ENCODE data around the gene ZNF440. TPM values are rescaled to one million over a fixed set of nuclear protein-coding genes. Genes with fewer than 3 reads are reported as not detected.
"Not testable (repeated sequence)": the region's sequence is repeated elsewhere in the genome, so short reads cannot be mapped to it uniquely, and the experiment has no call there.

The ZNF440 gene
- total and polyA plus RNA-seq, 2 donors (not counting 1 experiment from before 2014, with no cell fraction given) = 4.6 to 11.1 TPM

DNA sequence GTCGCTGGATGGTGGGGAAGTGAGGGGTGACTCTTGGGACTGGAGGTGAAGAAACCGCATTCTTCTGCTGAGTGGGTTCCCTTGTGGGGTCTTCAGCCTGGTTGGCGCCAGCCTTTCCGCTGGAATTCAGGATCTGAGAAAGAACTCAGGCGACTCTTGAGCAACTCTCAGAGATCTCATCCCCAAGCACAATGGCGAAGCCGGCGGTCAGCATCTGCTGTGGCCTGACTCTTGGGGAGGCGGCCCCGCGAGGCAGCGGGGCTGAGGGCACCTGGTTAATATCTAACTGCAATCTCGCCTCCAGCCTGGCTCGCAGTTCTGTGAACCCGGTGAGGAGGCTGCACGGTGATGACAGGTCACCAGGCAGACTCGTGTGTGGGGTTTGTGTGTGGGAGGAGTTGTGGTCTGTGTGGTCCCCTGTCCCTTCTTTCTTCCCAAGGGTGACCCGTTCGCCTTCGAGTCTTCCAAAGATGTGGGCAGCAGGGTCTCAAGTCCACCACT, 46.4 kb upstream of the ZNF440 start:
- Histone ChIP-seq H3K4me1 (ENCODE audit: control insufficient read depth, extremely low read depth, insufficient read depth, low read length) (peaks cover 4% of the 10 kb centered on the region), H3K9ac (ENCODE audit: insufficient read depth, low read length) (peak overlapping the region; percentile 97), H3K79me2 (ENCODE audit: control insufficient read depth, insufficient read depth, low read length) (peaks cover 20% of the 10 kb centered on the region), H3K27ac (ENCODE audit: insufficient read depth, low read length) (peak overlapping the region; percentile 94), H3K4me3 (replicated peaks in 1 of 4; ENCODE audit: control extremely low read depth in 1 of 4, insufficient read depth in 1 of 4, low read depth in 3 of 4, low read length in 4 of 4) (peak overlapping the region; percentile 66 to 92 (median 88)), H2AFZ (ENCODE audit: low read length) (peak overlapping the region; percentile 95), H3K27me3 (ENCODE audit: control insufficient read depth, insufficient read depth, low read length) (no peaks in the 10 kb centered on the region), H4K20me1 (ENCODE audit: control insufficient read depth, extremely low read depth, insufficient read depth, low read length) (no peaks in the 10 kb centered on the region), H3K36me3 (ENCODE audit: control insufficient read depth, insufficient read depth, low read length) (no peaks in the 10 kb centered on the region), H3K9me3 (ENCODE audit: control insufficient read depth, insufficient read depth, low read depth, low read length) (no peaks in the 10 kb centered on the region), H3K4me2 (ENCODE audit: extremely low read depth, insufficient read depth, low read length) (peak overlapping the region; percentile 92)
- TF ChIP-seq, protein P1, sequence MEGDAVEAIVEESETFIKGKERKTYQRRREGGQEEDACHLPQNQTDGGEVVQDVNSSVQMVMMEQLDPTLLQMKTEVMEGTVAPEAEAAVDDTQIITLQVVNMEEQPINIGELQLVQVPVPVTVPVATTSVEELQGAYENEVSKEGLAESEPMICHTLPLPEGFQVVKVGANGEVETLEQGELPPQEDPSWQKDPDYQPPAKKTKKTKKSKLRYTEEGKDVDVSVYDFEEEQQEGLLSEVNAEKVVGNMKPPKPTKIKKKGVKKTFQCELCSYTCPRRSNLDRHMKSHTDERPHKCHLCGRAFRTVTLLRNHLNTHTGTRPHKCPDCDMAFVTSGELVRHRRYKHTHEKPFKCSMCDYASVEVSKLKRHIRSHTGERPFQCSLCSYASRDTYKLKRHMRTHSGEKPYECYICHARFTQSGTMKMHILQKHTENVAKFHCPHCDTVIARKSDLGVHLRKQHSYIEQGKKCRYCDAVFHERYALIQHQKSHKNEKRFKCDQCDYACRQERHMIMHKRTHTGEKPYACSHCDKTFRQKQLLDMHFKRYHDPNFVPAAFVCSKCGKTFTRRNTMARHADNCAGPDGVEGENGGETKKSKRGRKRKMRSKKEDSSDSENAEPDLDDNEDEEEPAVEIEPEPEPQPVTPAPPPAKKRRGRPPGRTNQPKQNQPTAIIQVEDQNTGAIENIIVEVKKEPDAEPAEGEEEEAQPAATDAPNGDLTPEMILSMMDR (conservative IDR thresholded peaks at IDR 0.05 in 1 of 2, IDR thresholded peaks at IDR 0.05 in 1 of 2; ENCODE audit: low read depth in 1 of 2, low read length in 2 of 2) = no peak
- TF ChIP-seq EZH2 (IDR thresholded peaks at IDR 0.05; ENCODE audit: low read length, missing control alignments) = no peak
- peak; percentile 31 to 32 for DNase-seq (ENCODE audit: low read depth in 2 of 2)

DNA sequence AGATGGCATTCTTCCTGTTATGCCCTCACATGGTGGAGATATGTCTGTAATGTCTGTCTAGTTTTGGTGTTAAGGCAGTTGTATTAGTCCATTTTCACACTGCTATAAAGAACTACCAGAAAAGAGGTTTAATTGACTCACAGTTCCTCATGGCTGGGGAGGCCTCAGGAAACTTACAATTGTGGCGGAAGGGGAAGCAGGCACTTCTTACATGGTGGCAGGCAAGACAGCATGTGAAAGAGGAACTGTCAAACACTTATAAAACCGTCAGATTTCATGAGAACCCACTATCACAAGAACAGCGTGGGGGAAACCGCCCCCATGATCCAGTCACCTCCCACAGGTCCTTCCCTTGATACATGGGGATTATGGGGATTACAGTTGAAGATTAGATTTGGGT, 44.1 kb upstream of the ZNF440 start:
- Histone ChIP-seq H3K4me3 (replicated peaks in 1 of 4; ENCODE audit: control extremely low read depth in 1 of 4, insufficient read depth in 1 of 4, low read depth in 3 of 4, low read length in 4 of 4) (no peak overlapping the region), H3K9me3 (ENCODE audit: control insufficient read depth, insufficient read depth, low read depth, low read length) (no peaks in the 10 kb centered on the region), H3K27ac (ENCODE audit: insufficient read depth, low read length) (no peak overlapping the region), H3K27me3 (ENCODE audit: control insufficient read depth, insufficient read depth, low read length) (no peaks in the 10 kb centered on the region), H3K79me2 (ENCODE audit: control insufficient read depth, insufficient read depth, low read length) (peaks cover 20% of the 10 kb centered on the region), H3K36me3 (ENCODE audit: control insufficient read depth, insufficient read depth, low read length) (no peaks in the 10 kb centered on the region), H4K20me1 (ENCODE audit: control insufficient read depth, extremely low read depth, insufficient read depth, low read length) (no peaks in the 10 kb centered on the region), H3K4me2 (ENCODE audit: extremely low read depth, insufficient read depth, low read length) (no peak overlapping the region), H3K4me1 (ENCODE audit: control insufficient read depth, extremely low read depth, insufficient read depth, low read length) (peaks cover 4% of the 10 kb centered on the region), H3K9ac (ENCODE audit: insufficient read depth, low read length) (no peak overlapping the region), H2AFZ (ENCODE audit: low read length) (no peak overlapping the region)
- TF ChIP-seq, protein P1 (conservative IDR thresholded peaks at IDR 0.05 in 1 of 2, IDR thresholded peaks at IDR 0.05 in 1 of 2; ENCODE audit: low read depth in 1 of 2, low read length in 2 of 2) = no peak
- TF ChIP-seq EZH2 (IDR thresholded peaks at IDR 0.05; ENCODE audit: low read length, missing control alignments) = no peak
- DNase-seq (ENCODE audit: low read depth in 2 of 2) = no peak

DNA sequence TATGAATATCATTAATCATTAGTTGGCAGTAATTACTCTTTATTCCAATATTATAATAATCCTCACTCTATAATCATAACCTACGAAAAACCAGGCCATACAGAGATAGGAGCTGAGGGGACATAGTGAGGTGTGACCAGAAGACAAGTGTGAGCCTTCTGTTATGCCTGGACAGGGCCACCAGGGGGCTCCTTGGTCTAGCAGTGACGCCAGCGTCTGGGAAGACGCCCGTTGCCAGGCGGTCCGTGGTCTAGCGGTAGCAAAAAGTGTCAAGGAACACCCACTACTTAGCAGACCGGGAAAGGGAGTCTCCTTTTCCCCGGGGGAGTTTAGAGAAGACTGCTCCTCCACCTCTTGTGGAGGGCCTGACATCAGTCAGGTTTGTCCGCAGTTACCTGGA, 42.6 kb upstream of the ZNF440 start:
- not testable (repeated sequence) for H3K27me3 ChIP-seq (ENCODE audit: control insufficient read depth, insufficient read depth, low read length); H3K36me3 ChIP-seq (ENCODE audit: control insufficient read depth, insufficient read depth, low read length); H3K4me3 ChIP-seq (replicated peaks in 1 of 4; ENCODE audit: control extremely low read depth in 1 of 4, insufficient read depth in 1 of 4, low read depth in 3 of 4, low read length in 4 of 4); H3K9ac ChIP-seq (ENCODE audit: insufficient read depth, low read length); H3K4me2 ChIP-seq (ENCODE audit: extremely low read depth, insufficient read depth, low read length); H4K20me1 ChIP-seq (ENCODE audit: control insufficient read depth, extremely low read depth, insufficient read depth, low read length); H3K4me1 ChIP-seq (ENCODE audit: control insufficient read depth, extremely low read depth, insufficient read depth, low read length); H2AFZ ChIP-seq (ENCODE audit: low read length); H3K27ac ChIP-seq (ENCODE audit: insufficient read depth, low read length); DNase-seq (ENCODE audit: low read depth in 2 of 2); H3K9me3 ChIP-seq (ENCODE audit: control insufficient read depth, insufficient read depth, low read depth, low read length)
- TF ChIP-seq, protein P1 (conservative IDR thresholded peaks at IDR 0.05 in 1 of 2, IDR thresholded peaks at IDR 0.05 in 1 of 2; ENCODE audit: low read depth in 1 of 2, low read length in 2 of 2) = peak in 1 of 2 donors; percentile 11
- H3K79me2 ChIP-seq (ENCODE audit: control insufficient read depth, insufficient read depth, low read length) = peaks cover 20% of the 10 kb centered on the region

DNA sequence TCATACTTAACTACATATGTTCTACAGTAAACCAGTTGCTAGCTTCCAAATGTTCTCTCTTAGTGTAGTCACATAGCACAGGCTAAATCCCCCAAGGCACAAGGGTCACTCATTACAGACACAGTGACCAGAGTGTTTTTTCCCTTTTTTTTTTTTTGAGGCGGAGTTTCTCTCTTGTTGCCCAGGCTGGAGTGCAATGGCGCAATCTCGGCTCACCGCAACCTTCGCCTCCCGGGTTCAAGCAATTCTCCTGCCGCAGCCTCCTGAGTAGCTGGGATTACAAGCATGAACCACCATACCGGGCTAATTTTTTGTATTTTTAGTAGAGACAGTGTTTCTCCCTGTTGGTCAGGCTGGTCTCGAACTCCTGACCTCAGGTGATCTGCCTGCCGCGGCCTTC, 37.4 kb upstream of the ZNF440 start:
- not testable (repeated sequence) for H3K4me1 ChIP-seq (ENCODE audit: control insufficient read depth, extremely low read depth, insufficient read depth, low read length); H3K4me3 ChIP-seq (replicated peaks in 1 of 4; ENCODE audit: control extremely low read depth in 1 of 4, insufficient read depth in 1 of 4, low read depth in 3 of 4, low read length in 4 of 4); H3K4me2 ChIP-seq (ENCODE audit: extremely low read depth, insufficient read depth, low read length); H3K9ac ChIP-seq (ENCODE audit: insufficient read depth, low read length); H3K27me3 ChIP-seq (ENCODE audit: control insufficient read depth, insufficient read depth, low read length); DNase-seq (ENCODE audit: low read depth in 2 of 2); H2AFZ ChIP-seq (ENCODE audit: low read length); H4K20me1 ChIP-seq (ENCODE audit: control insufficient read depth, extremely low read depth, insufficient read depth, low read length); H3K79me2 ChIP-seq (ENCODE audit: control insufficient read depth, insufficient read depth, low read length); H3K27ac ChIP-seq (ENCODE audit: insufficient read depth, low read length)
- H3K36me3 ChIP-seq (ENCODE audit: control insufficient read depth, insufficient read depth, low read length) = peaks cover 15% of the 10 kb centered on the region
- H3K9me3 ChIP-seq (ENCODE audit: control insufficient read depth, insufficient read depth, low read depth, low read length) = peaks cover 17% of the 10 kb centered on the region

Measured in fibroblast of lung (primary cell).